Measurements from ENCODE around the gene ANKMY1. TPM values are rescaled to one million over a fixed set of nuclear protein-coding genes. Genes with fewer than 3 reads are reported as not detected.

Gene ANKMY1
- total and polyA plus RNA-seq, 2 experiments from 2014 or later: 2.3 to 8.9 TPM

- TF ChIP-seq ZNF462 (CRISPR knock-in tag; IDR thresholded peaks at IDR 0.05) (no peak), ETS1 (IDR thresholded peaks at IDR 0.05) (no peak), ZNF114 (CRISPR knock-in tag; IDR thresholded peaks at IDR 0.05) (no peak), POLR2AphosphoS5 (IDR thresholded peaks at IDR 0.05; ENCODE audit: low read depth) (no peak), REST (IDR thresholded peaks at IDR 0.05; ENCODE audit: unreplicated experiment) (no peak), NANOG (IDR thresholded peaks at IDR 0.05; ENCODE audit: borderline replicate concordance) (no peak), JUNB (IDR thresholded peaks at IDR 0.05; ENCODE audit: unreplicated experiment) (no peak), CREB1 (CRISPR knock-in tag; IDR thresholded peaks at IDR 0.05; ENCODE audit: low read depth) (no peak)
Measured at GRCh38 chr2:240432820-240433801, 124.7 kb downstream of the ANKMY1 start (continued).
